ENCODE data around the gene DCUN1D5. TPM values are rescaled to one million over a fixed set of nuclear protein-coding genes. Genes with fewer than 3 reads are reported as not detected.
"Not testable (repeated sequence)": the region's sequence is repeated elsewhere in the genome, so short reads cannot be mapped to it uniquely, and the experiment has no call there.

The DCUN1D5 gene
- total RNA-seq, 1 experiment from 2014 or later, result 63.3 TPM

DNA sequence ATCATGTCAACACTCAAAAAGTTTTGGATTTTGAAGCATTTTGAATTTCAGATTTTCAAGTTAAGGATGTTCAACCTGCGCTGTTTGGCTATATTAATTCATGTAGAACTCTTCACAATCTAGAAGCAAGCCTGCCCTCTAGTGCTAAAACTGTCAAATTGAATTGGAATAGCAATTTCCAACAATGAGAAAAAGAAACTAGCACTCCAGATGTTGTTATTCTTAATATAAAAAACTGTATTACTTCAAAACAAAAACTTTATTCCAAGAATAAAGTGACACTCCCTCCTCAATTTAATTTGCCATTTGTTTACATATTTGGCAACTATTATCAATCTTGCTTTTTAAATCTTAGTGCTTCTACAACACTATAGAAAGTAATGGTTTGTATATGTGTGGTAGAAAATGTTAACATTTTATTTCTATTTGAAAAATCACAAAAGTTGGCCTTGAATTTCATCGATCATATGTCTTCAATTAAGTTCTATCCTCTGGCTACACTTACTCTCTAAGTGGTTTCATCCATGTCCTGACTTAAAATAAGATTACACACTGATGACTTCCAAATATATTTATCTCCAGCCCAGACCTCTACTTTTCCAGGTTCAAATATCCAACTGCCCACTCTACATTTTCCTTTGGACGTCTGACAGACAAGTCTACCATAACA, 36.6 kb downstream of the DCUN1D5 start:
- DNase-seq (ENCODE audit: low read depth), result peak; percentile 48

DNA sequence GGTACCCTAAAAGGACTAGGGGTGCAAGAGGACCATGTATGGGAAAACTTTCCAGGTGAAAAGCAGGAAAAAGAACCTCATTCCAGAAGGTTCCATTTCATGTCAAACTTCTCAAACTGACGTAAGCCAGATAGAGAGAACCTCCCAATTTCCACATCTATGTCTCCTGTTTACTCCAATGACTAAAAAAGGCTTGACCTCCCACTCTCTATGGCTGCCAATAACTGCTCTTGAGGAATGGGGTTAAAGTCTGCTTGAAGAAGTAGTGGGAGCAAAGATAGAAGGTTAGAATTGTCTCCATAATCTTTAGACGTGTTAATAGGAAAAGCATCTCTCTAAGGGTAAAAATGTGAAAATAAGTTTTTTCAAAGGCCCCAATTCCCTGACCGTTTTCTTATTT, 38.0 kb downstream of the DCUN1D5 start:
- no peak for DNase-seq (ENCODE audit: low read depth)

DNA sequence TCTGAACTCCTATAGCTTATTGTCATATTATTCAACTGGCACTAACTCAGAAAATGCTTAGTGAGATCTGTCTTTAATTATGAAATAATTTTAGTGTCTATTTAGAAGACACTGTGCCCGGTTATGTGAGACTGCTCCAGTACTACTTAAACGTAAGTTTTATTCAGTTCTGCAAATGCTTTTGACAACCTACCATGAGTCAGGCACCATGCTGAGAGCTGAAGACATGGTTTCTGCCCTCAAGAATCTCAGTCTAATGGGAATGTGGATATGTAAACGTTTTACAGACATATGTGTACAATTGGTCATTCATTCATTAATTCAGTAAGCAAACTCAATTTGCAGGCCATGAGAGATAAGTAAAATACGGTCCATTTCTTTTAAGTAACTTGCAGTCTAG, 40.0 kb downstream of the DCUN1D5 start:
- DNase-seq (ENCODE audit: low read depth), result peak; percentile 9

DNA sequence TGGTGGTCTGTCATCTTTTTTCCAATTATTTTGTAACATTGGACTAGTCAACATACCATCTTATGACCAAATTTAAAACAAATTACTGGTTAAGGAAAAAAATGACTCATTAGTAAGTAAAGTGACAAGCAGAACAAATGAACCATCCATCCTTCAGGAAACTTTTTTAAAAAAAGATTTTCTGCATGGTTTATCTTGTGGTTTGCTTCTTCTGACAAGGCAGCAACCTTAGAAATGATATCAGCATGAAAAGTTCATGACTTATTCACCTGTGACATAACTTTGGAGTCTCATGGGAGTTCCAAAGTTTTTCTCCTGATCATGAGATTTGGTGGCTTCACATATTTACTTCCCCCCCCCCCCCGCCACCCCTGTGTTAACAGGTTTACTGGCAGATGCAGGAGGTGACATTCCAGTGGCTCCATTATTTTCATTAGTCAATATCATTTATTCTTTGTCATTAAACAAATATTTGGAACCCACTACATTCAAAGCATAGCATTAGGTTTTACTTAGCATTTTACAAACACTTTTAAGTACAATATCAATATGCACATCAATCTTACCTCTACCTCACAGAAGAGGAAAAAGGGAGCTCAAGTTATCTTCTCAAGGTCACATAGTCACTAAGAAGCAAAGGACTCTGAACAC, 40.7 kb downstream of the DCUN1D5 start:
- DNase-seq (ENCODE audit: low read depth), result peak; percentile 26

DNA sequence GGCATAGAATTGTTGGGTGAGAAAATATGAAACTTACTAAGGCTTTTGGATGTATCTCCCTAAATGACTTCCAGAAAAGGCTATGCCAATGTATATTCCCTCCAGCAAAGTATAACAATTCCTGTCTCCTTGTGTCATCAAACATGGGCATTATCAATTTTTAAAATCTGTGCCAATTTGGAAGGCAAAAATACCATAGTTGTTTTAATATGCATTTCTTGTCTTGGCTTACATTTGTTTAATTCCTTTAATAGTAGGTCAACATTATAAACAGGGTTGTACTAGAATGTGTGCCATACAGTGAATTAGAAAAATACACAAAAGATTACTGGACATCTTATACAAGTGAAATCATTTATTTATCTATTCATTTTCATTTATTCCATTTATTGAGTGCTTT, 41.6 kb downstream of the DCUN1D5 start:
- DNase-seq (ENCODE audit: low read depth), result no peak

DNA sequence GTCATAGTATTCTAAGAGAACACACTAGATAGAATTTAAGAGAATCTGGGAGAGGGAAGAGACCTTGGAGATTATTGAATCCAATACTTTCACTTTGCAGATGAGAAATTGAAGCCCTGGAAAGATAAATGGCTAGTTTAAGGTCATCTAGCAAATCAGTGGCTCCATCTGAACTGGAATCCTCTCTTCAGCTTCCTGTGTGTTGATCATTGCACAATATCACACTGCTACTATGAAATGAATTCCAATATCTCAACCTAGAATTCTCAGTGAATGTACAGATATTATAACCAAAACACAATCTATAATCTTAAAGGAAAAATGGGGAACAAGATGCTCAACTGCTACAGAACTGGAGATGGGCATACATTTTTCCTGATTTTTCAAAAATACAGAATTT, 44.1 kb downstream of the DCUN1D5 start:
- no peak for DNase-seq (ENCODE audit: low read depth)

DNA sequence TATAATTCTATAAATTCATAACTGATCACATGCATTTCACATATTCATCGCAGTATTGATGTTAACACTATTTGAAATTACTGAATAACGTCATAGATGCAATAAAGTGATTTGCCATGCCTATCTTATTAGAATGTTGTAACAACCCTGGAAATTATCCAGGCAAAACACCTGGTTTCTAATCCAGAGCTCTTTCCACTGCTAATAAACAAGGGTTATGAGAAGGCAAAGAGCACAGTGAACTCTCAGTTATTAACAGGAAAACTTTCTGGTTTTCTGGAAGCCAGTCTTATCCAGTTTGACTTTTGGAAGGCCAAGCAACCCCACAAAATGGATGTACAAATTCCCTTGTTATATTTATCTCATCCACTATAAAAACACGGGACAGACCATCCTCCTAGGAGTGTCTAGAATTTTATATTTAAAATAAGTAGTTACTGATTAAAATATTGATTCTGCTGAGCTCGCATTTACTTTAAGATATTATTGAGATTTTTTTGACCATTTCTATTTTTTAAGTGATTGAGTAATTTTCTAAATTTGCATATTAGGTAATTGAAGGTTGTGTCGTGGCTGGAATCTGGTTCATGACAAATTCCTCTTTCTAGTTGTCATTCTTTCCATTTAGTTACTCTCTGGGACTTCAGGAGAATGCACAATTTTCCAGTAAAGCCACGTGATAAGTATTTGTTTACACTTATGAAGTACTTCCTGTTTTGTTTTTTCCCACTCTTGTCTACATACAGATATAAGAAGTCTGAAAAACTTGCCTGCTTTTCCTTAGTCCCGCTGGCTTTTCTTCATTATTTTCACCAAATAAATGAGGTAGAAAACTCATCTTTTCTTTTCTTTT, 47.9 kb downstream of the DCUN1D5 start:
- DNase-seq (ENCODE audit: low read depth), result no peak

DNA sequence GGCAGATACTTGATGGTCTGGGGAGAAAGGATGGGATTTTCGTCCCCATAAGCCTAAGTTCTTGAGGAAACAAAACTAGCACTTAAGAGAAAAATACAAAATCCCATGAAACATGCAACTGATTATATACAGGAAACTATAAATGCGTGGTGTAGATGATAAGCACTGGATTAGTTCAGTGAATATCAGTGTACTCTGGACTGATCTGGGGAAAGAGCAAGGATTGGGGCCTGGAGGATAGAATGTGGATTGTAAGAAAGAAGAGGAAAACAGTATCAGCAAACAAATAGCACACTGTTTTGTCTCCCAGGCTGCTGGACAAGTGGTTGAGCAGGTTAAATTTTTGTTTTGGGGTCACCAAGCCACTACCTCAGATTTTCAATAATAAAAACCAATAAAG, 49.8 kb downstream of the DCUN1D5 start:
- DNase-seq (ENCODE audit: low read depth), result no peak

DNA sequence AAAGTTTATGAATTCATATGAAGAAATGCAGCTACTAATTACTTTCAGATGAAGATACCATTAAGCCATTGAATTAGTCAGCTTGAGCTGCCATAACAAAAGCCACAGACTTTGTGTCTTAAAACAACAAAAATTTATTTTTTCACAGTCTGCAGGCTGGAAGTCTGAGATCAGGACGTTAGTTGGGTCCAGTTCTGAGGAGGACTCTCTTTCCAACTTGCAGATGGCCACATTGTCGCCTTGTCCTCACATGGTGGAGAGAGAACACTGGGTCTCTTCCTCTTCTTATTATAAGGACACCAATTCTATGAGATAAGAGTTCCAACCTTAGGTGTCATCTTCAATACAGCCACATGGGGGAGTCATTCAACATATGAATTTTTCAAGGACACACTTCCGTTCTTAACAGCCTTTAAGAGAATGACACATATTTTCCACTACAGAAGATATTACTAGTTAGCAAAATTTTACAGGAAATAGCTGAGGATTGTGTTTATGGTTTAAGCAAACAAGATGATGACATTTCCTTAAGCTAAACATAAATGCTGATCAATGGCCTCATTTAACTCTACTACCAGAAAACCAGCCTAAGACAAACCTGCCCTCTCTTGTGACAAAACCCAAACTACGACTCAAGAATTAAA, 56.0 kb downstream of the DCUN1D5 start:
- peak; percentile 86 for DNase-seq (ENCODE audit: low read depth)

DNA sequence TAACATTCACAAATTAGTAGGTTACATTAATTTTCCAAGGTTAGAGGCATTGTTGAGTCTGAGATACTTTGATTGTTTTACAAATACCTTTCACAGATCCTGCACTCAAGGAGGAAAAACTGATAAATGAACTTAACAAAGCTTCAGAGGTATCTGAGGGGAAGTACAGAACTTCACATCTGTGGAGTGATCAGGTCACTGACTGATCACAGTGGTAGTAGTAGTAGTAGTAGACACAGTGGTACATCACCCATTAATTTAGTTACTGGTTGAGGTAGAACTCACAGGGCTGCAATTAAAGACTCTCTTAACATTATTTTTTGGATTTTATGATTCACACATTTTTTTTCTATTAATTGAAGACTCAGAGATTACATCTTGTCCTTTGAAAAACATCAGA, 56.7 kb downstream of the DCUN1D5 start:
- no peak for DNase-seq (ENCODE audit: low read depth)

DNA sequence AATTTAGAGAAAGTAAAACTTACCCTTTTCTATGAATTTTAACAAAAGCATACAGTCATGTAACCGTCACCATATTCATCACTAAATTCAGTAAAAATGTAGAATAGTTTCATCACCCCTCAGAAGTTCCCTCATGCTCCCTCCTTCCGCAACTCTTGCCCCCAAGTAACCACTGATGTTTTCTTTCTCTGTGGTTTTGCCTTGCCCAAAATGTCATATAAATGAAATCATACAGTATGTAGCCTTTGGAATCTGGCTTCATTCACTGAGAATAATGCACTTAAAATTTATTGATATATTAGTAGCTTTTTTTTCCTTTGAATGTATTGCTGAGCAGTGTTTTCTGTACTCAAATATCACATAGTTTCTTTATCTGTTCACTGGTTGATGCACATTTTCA, 60.1 kb downstream of the DCUN1D5 start:
- DNase-seq (ENCODE audit: low read depth), result peak; percentile 60

DNA sequence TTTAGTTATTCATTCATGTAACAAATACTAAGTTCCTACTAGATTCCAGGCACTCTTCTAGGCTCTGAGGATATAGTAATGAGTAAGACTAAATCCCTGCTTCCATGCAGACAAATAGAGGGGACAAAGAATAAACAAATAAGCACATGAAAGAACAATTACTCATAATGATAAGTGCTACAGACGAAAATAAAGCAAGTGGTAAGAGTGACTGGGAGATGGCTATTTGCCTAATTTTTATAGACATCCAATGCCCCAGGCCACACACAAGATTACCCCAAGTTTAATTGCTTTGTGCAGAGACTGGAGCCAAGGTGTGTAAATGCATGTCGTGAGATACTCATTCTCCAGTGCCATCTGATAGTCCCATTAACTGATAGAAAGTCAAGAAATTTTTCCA, 62.6 kb downstream of the DCUN1D5 start:
- DNase-seq (ENCODE audit: low read depth), result no peak

DNA sequence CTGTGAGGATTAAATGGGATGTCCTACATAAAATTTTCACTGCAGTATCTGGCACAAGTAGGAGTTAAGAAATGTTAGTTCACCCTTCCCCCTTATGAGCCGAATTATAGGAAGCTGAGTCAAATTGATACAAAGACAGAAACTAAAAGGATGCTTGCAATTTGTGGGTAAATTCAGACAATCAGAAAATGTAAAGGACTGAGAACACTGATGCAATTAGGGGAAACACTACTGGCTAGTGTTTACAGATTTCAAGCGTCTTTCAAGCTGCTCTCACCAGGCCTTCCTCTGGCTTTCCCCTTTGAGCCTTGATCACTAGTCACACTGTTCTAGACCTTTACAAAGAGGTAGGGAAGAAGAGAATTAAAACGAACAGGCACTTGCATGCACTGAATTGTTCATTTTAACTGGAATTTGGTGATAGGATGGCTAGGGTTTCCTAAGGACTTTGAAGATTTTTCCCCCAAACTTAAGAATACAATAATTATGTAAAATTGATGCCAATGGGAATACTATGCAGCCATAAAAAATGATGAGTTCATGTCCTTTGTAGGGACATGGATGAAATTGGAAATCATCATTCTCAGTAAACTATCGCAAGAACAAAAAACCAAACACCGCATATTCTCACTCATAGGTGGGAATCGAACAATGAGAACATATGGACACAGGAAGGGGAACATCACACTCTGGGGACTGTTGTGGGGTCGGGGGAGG, 63.5 kb downstream of the DCUN1D5 start:
- not testable (repeated sequence) for DNase-seq (ENCODE audit: low read depth)

DNA sequence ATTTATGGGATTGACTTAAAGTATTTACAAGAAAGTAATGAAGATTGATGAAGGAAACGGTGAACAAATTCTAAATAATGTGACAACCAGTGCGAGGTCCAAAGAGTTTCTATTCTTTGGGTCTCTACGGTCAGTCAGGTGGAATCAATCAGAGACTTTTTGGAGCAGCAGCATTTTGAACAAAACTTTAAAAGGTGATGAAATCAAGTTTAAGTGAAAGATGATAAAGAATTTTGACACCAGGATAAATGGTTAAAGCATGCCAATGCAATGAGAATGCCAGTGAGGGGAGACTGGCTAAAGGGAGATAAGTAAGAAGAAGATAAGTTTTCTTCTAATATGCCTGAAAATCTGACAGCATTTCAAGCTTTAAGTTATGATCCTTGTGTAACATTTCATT, 67.9 kb downstream of the DCUN1D5 start:
- DNase-seq (ENCODE audit: low read depth), result peak; percentile 12

DNA sequence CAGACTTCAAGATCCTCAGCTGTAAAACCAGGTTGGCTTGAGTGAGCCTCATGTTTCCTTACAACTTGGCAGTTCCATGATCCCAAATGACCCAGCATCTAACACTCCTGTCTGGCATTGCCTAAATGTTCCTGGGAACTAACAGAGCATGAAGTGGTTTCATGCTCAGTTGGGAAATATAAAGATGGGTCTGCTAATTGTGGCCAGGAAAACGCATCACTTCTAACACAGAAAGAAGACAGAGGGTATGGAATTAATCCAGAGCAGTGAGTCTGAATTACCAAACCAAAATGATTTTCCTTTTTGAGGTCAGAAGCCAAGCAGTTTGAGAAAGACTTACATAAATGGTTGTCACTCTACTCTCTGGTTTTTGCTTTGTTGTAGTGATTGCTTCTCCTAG, 75.9 kb downstream of the DCUN1D5 start:
- DNase-seq (ENCODE audit: low read depth), result no peak

DNA sequence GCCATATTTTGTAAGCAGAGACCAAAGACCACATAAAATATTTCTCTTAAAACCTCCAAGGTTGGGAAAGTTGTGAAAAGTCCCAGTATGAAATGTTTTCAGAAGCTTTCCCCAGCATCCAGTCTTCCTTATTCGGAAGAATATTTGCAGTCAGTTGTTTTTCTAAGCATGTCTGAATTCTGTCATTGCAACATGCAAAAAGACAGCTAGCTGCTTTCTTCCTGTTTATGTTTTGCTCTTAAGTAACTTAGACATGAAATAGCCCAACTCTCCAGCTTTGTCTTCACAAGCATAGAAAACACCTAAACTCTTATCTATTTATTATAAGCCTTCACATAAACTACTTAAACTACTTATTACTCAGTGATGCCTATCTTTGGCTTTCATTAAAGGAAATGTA, 78.5 kb downstream of the DCUN1D5 start:
- DNase-seq (ENCODE audit: low read depth), result no peak

Other genes with a start within 250 kb of the DCUN1D5 start
- gene MMP3, start 248.6 kb downstream of the DCUN1D5 start, total RNA-seq (2014; rRNA removed), result 5.1 and 9.0 TPM in 2 replicates
- 0.19 TPM in 1 of 2 replicates, not detected in the other for gene MMP12, start 217.2 kb downstream of the DCUN1D5 start, total RNA-seq (2014; rRNA removed)
- 0.13 TPM in 1 of 2 replicates, not detected in the other for gene MMP13, start 136.4 kb downstream of the DCUN1D5 start, total RNA-seq (2014; rRNA removed)
- 27.7 and 31.7 TPM in 2 replicates for gene DYNC2H1, start 17.3 kb upstream of the DCUN1D5 start, total RNA-seq (2014; rRNA removed)

Measured in LHCN-M2 (cell line).